Progenitor cell of endocrine pancreas (in vitro differentiated cells): ENCODE data around the gene DHTKD1. TPM values are rescaled to one million over a fixed set of nuclear protein-coding genes. Genes with fewer than 3 reads are reported as not detected.
"Not testable (repeated sequence)": the region's sequence is repeated elsewhere in the genome, so short reads cannot be mapped to it uniquely, and the experiment has no call there.

ENCODE experiments used
- DNase-seq: peaks from one replicate; pipeline ENCODE4 v3.0.0; 2021; ENCODE audit warnings: low spot score; ENCODE audit not compliant: unreplicated experiment
- H3K27ac Mint-ChIP-seq: 2 replicates; pipeline ENCODE4 v1.8.0; 2021; ENCODE audit warnings: mild to moderate bottlenecking, moderate library complexity, mixed read lengths
- H3K27me3 Mint-ChIP-seq: 2 replicates; pipeline ENCODE4 v1.8.0; 2021; ENCODE audit warnings: mixed read lengths
- H3K36me3 Mint-ChIP-seq: 2 replicates; pipeline ENCODE4 v1.8.0; 2022; ENCODE audit warnings: mixed read lengths; ENCODE audit not compliant: insufficient read depth
- H3K4me1 Mint-ChIP-seq: 2 replicates; pipeline ENCODE4 v1.8.0; 2021; ENCODE audit warnings: low read depth, mixed read lengths
- H3K4me3 Mint-ChIP-seq: 2 replicates; pipeline ENCODE4 v1.8.0; 2021; ENCODE audit warnings: low read depth, mild to moderate bottlenecking, moderate library complexity, mixed read lengths
- H3K9me3 Mint-ChIP-seq: 2 replicates; pipeline ENCODE4 v1.8.0; 2021; ENCODE audit warnings: low read depth, mixed read lengths
- microRNA-seq: library from miRNA; unstranded; fragments of <30 nt; microRNA quantifications from one replicate; pipeline ENCODE4 v1.1.0, GENCODE V29; 2020; ENCODE audit warnings: borderline number of aligned reads; ENCODE audit not compliant: unreplicated experiment
- total RNA-seq: library from RNA; stranded (reverse); gene quantifications from 2 replicates; pipeline ENCODE4 v1.2.1, GENCODE V29; 2021
- TF ChIP-seq, protein P1 (sequence below): fragments of 200-600 bp; sonication (generic); IDR thresholded peaks from one replicate; pipeline ENCODE4 v1.5.0; 2021; ENCODE audit warnings: antibody characterized with exemption, mild to moderate bottlenecking; ENCODE audit not compliant: unreplicated experiment

DHTKD1 gene
- total RNA-seq, 1 donor from 2014 or later: 44.5 TPM

DNA sequence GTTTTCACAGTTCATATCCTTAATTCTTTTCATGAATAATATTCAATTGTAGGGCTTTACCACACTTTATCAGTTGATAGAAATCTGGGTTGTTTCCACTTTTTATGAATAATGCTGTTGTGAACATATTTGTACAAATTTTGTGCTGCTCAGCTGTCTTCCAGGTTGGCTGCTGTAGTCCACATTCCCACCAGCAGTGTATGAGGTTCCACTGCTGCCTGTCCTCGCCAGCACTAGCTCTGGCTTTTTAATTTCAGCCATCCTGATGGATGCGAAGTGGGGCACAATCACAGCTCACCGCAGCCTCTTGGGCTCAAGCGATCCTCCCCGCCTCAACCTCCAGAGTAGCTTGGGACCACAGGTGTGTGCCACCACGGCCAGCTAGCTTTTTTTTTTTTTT lies 94.2 kb downstream of the DHTKD1 start:
- H3K4me1 Mint-ChIP-seq: no peaks in the 10 kb centered on the region
- no peak for DNase-seq
- H3K27me3 Mint-ChIP-seq: no peaks in the 10 kb centered on the region
- no peak overlapping the region for H3K4me3 Mint-ChIP-seq
- H3K9me3 Mint-ChIP-seq: no peaks in the 10 kb centered on the region
- no peak overlapping the region for H3K27ac Mint-ChIP-seq
- H3K36me3 Mint-ChIP-seq: peaks cover 15% of the 10 kb centered on the region
- TF ChIP-seq, protein P1, sequence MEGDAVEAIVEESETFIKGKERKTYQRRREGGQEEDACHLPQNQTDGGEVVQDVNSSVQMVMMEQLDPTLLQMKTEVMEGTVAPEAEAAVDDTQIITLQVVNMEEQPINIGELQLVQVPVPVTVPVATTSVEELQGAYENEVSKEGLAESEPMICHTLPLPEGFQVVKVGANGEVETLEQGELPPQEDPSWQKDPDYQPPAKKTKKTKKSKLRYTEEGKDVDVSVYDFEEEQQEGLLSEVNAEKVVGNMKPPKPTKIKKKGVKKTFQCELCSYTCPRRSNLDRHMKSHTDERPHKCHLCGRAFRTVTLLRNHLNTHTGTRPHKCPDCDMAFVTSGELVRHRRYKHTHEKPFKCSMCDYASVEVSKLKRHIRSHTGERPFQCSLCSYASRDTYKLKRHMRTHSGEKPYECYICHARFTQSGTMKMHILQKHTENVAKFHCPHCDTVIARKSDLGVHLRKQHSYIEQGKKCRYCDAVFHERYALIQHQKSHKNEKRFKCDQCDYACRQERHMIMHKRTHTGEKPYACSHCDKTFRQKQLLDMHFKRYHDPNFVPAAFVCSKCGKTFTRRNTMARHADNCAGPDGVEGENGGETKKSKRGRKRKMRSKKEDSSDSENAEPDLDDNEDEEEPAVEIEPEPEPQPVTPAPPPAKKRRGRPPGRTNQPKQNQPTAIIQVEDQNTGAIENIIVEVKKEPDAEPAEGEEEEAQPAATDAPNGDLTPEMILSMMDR: no peak

DNA sequence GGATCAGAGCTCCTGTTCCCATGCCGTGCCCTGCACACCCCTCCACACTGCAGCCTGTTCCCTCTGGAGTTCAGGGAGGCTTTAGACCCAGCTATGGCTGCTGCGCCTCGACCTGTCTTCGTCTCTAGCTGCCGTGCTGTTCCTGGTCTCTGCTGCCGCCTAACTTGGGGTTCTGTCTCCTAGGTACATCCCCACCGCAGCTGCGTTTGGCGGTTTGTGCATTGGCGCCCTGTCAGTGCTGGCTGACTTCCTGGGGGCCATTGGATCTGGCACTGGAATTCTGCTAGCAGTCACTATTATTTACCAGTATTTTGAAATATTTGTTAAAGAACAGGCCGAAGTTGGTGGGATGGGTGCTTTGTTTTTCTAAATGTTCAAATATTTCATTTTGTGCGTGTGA lies 95.3 kb downstream of the DHTKD1 start:
- H3K27me3 Mint-ChIP-seq: no peaks in the 10 kb centered on the region
- no peak for DNase-seq
- H3K36me3 Mint-ChIP-seq: peaks cover 14% of the 10 kb centered on the region
- no peaks in the 10 kb centered on the region for H3K9me3 Mint-ChIP-seq
- TF ChIP-seq, protein P1: no peak
- peaks cover 1% of the 10 kb centered on the region for H3K4me1 Mint-ChIP-seq
- H3K4me3 Mint-ChIP-seq: no peak overlapping the region
- no peak overlapping the region for H3K27ac Mint-ChIP-seq

DNA sequence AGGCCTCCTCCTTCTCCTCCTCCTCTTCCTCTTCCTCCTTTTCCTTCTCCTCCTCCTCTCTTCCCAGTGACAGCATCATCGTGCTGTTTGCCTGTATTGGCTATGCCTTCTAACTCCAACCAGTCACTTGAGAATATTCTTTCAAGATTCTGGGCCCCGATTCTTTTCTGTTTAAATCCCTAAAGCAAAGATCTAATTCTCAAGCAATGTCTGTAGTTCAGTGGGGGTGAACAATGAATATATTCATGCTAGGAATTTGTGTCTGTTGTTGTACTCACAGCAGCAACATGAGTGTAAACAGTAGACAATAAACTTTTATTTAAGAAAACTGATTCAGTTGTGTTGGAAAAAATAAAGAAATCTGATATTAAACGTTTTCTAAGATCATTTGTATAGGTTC lies 96.3 kb downstream of the DHTKD1 start:
- Mint-ChIP-seq H3K4me3 (no peak overlapping the region), H3K36me3 (peaks cover 17% of the 10 kb centered on the region), H3K27me3 (no peaks in the 10 kb centered on the region), H3K9me3 (no peaks in the 10 kb centered on the region), H3K4me1 (peaks cover 4% of the 10 kb centered on the region), H3K27ac (peak overlapping the region; percentile 69)
- TF ChIP-seq, protein P1: no peak
- no peak for DNase-seq

DNA sequence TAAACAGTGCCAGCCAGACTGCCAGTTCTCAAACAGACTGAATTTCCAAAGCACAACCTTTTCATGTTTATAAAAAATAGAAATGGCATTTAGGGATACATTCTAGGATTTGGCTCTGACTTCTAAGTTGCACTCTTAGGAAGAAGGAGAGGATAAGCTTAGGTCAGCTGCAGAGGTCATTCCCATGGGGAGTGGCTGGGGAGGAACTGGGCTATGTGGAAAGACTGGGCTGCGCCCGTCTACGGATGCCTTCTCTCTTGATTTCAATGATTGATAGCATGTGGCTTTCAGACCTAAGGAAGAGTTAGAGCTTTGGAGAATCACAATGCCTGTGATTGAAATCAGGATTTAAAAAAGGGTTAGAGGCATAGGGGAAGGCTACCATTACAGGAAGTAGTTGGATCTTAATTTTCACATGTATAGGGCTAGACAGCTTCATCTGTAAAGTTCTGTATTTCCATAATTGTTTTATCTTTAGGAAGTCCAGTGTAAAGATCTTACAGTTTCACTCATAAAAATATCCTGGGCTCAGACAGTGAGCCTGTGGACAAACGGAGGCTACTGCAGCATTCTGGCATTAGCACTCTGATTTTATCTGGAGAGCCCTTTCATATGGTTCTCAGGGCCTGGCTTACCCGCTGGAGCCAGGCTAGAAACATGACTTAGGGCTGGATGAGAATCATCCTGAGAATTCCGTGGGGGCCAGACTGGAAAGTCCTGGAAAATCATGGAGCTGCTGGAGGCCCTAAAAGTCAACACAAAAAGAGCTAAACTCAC lies 97.4 kb downstream of the DHTKD1 start:
- H3K36me3 Mint-ChIP-seq: peaks cover 20% of the 10 kb centered on the region
- H3K4me1 Mint-ChIP-seq: peaks cover 4% of the 10 kb centered on the region
- no peaks in the 10 kb centered on the region for H3K9me3 Mint-ChIP-seq
- no peak overlapping the region for H3K4me3 Mint-ChIP-seq
- no peaks in the 10 kb centered on the region for H3K27me3 Mint-ChIP-seq
- TF ChIP-seq, protein P1: no peak
- no peak overlapping the region for H3K27ac Mint-ChIP-seq
- no peak for DNase-seq

DNA sequence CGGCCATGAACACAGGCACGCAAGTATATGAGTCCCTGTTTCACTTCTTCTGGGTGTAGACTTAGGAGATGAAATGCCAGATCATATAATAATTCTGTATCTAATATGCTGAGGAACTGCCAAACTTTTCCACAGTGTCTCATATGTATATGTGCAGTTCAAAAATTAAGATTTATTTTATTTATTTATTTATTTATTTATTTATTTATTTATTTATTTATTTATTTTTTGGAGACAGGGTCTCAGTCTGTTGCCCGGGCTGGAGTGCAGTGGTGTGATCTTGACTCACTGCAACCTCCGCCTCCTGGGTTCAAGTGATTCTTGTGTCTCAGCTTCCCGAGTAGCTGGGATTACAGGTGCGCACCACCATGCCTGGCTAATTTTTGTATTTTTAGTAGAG lies 102.8 kb downstream of the DHTKD1 start:
- H3K27me3 Mint-ChIP-seq, H3K4me3 Mint-ChIP-seq, H3K4me1 Mint-ChIP-seq, H3K9me3 Mint-ChIP-seq, H3K27ac Mint-ChIP-seq, DNase-seq: not testable (repeated sequence)
- peaks cover 27% of the 10 kb centered on the region for H3K36me3 Mint-ChIP-seq

Small RNAs within 50 kb of the gene (microRNA-seq; reads per million reads assigned to microRNA genes)
- not detected for gene MIR548AK

Other genes starting within 250 kb of the DHTKD1 start
- gene PROSER2, start 245.6 kb upstream of the DHTKD1 start, total RNA-seq: 18.8 and 19.0 TPM in 2 replicates
- 30.9 and 31.0 TPM in 2 replicates for gene UPF2, start 26.1 kb upstream of the DHTKD1 start, total RNA-seq
- gene SEC61A2, start 60.7 kb downstream of the DHTKD1 start, total RNA-seq: 23.2 and 24.9 TPM in 2 replicates
- 56.5 and 63.3 TPM in 2 replicates for gene NUDT5, start 126.9 kb downstream of the DHTKD1 start, total RNA-seq
- 71.1 and 82.4 TPM in 2 replicates for gene CDC123, start 127.2 kb downstream of the DHTKD1 start, total RNA-seq